Smooth muscle cell of bladder (primary cell): Measurements from ENCODE around the gene TRIM24. TPM values are rescaled to one million over a fixed set of nuclear protein-coding genes. Genes with fewer than 3 reads are reported as not detected.

Experiments used
- total RNA-seq: library from RNA; depleted of rRNA; stranded (reverse); fragments of >200 nt; gene quantifications from 2 replicates; pipeline ENCODE4 v1.2.3, GENCODE V29; 2014

The TRIM24 gene
- total RNA-seq = 3.4 and 3.8 TPM in 2 replicates

GRCh38 chr7:138460176-138460648, at the start of gene TRIM24:
TSS of gene TRIM24 (plus strand) at chr7:138460259. CDS start at chr7:138460549, 290 bp downstream.

Other genes starting within 250 kb of the TRIM24 start
- gene SVOPL, start 241.1 kb downstream of the TRIM24 start, total RNA-seq = not detected in 2 replicates